D721Med (cell line): ENCODE results near the gene IMP3.
"Not testable (repeated sequence)": the region's sequence is repeated elsewhere in the genome, so short reads cannot be mapped to it uniquely, and the experiment has no call there.

Source experiments
- DNase-seq: peaks from one replicate; pipeline ENCODE4 v3.0.0; 2011; ENCODE audit warnings: low spot score; ENCODE audit not compliant: insufficient read length
- FAIRE-seq: peaks from 2 replicates; lab custom pipeline; 2011; peaks lifted over from hg19 to GRCh38; lab: Jason Lieb, UNC
- TF ChIP-seq, protein P1 (sequence below): IDR thresholded peaks from 2 replicates; pipeline ENCODE4 v1.5.1; 2012; ENCODE audit warnings: mild to moderate bottlenecking, control low read depth; ENCODE audit not compliant: insufficient read depth; ENCODE audit errors: missing control alignments

IMP3 gene

DNA sequence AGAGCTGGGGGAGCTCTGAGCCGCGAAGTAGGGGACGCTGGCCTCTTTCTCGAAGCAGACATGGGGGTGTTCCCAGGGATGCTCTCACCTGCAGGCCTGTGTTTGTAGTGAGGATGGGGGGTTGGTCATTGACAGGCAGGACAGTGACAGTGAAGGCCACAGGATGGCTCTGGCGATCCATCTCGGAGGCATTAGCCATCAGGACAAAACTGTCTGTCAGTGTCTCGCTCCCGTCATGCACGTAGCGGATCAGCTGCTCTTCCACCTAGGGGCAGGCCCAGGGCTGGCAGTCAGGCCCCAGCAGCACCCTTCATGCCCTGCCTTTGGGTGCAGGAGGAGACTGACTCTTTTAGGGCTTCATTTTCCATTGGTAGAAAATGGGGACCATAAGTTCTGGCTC, 44.6 kb upstream of the IMP3 start:
- no peak for FAIRE-seq

DNA sequence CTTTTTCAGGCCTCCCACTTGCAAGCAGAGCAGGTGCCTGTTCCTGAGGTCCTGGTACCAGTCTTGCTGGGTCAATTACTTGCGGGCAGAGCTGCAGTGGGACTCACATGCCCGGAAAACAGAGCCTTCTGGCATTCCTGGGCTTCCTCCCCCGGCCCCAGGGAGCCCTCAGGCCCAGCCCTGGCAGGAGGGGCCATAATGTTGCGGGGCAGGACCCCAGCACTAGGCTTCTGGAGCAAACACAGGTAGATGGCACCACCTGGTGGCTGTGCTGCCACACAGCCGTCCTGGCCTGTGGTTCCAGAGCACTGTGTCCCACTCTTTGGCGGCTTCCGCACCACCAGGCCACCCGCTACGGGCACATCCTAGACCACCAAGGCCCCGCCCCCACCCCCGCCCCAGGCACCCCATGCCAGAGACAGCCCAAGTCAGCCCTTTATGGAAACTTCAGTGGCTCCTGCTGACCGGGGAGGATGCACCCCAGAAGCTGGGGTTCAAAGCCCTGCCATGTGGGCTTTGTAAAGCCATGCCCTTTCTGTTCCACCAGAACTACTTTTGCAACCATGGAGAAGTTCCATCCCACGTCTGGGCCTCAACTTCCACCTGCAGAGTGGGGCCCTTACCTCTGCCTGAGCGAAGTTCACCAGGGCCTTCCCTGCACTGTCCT, 43.8 kb upstream of the IMP3 start:
- DNase-seq = peak; percentile 90
- FAIRE-seq = not testable (repeated sequence)
- TF ChIP-seq, protein P1, sequence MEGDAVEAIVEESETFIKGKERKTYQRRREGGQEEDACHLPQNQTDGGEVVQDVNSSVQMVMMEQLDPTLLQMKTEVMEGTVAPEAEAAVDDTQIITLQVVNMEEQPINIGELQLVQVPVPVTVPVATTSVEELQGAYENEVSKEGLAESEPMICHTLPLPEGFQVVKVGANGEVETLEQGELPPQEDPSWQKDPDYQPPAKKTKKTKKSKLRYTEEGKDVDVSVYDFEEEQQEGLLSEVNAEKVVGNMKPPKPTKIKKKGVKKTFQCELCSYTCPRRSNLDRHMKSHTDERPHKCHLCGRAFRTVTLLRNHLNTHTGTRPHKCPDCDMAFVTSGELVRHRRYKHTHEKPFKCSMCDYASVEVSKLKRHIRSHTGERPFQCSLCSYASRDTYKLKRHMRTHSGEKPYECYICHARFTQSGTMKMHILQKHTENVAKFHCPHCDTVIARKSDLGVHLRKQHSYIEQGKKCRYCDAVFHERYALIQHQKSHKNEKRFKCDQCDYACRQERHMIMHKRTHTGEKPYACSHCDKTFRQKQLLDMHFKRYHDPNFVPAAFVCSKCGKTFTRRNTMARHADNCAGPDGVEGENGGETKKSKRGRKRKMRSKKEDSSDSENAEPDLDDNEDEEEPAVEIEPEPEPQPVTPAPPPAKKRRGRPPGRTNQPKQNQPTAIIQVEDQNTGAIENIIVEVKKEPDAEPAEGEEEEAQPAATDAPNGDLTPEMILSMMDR = peak; percentile 66

More for the DNA sequence above, 44.6 kb upstream of the IMP3 start:
- DNase-seq = no peak
- TF ChIP-seq, protein P1 = no peak

DNA sequence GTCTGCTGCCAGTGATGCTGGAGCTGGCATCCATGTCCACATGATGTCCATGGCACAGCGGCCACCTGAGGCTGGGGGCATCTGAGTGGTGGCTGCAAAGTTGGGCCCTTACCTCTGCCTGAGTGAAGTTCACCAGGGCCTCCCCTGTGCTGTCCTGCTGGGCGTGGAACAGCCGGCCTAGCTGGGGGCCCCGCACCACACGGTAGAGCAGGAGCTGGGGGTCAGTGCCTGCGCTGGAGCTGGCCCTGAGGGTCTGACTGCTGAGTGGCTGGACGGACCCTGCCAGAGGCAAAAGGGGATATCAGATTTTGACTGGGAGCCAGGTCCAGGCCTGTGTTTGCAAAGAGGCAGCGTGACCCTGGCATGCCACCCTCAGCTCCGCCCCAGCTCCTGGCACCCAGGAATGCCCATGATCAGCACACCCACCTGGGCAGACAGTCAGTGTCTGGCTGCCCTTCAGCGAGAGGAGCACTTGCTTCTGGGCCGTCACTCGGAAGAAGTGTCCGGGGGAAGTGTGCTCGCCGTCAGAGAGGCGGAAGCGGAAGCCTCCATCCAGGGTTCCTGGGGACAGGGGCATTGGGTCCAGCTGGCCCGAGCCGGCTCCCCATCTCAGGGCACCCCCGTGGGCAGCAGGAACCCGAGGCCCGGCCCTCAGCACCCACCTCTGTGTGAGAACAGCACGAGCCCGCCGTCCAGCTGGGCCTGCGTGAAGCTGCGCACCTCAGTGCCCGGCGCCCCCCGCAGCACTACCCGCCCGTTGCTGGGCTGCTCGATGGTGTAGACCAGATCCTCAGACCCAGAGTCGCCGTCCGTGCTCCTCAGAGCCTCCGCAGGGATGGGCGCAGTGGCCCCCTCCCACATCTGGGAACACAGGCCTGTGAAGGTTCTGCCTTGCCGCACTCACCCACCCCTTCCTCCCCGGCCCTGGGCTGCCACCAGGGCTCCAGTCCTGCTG, 42.4 kb upstream of the IMP3 start:
- TF ChIP-seq, protein P1 = no peak
- FAIRE-seq (no peak), DNase-seq (no peak)

DNA sequence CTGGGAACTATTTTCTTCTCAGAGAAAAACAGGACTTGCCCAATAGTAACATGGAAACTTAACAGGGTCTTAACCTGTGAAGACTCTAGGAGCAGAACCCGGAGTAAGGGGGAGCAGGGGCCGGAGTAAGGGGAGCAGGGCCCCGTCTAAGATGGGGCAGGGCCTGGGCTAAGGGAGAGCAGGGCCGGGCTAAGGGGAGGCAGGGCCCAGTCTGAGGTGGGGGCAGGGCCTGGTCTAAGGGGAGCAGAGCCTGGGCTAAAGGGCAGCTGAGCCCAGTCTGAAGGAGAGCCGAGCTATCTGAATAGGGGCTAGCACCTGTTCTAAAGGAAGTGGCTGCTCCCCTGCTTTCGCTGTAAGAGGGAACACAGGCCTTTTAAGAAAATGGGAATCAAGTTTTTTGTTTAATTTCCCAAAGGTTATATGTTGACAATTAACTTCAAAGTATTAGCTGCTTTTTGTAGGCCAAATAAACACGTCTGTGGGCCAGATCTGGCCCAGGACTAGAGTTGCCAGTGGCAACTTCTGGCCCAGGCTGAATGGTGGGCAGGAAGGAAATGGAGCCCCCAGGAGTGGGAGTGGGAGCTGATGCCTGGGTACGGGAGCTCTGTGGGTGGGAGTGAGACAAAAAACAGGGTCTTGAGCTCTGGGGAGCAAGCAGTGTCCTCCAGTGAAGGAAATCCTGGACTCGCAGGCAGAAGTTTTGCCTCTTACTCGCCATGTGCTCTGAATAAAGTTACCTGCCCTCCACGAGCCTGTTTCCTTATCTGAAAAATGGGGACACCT, 40.2 kb upstream of the IMP3 start:
- FAIRE-seq (no peak), DNase-seq (no peak)
- TF ChIP-seq, protein P1 = no peak

DNA sequence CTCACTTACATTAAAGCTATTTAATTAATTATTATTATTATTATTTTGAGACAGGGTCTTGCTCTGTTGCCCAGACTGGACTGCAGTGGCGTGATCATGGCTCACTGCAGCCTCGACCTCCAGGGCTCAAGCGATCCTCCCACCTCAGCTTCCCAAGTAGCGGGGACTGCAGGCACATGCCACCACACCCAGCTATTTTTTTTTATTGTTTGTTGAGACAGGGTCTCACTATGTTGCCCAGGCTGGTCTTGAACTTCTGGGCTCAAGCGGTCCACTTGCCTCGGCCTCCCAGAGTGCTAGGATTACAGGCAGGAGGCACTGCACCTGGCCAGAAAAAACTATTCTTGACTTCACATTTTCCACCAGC, 38.3 kb upstream of the IMP3 start:
- FAIRE-seq, DNase-seq: not testable (repeated sequence)

DNA sequence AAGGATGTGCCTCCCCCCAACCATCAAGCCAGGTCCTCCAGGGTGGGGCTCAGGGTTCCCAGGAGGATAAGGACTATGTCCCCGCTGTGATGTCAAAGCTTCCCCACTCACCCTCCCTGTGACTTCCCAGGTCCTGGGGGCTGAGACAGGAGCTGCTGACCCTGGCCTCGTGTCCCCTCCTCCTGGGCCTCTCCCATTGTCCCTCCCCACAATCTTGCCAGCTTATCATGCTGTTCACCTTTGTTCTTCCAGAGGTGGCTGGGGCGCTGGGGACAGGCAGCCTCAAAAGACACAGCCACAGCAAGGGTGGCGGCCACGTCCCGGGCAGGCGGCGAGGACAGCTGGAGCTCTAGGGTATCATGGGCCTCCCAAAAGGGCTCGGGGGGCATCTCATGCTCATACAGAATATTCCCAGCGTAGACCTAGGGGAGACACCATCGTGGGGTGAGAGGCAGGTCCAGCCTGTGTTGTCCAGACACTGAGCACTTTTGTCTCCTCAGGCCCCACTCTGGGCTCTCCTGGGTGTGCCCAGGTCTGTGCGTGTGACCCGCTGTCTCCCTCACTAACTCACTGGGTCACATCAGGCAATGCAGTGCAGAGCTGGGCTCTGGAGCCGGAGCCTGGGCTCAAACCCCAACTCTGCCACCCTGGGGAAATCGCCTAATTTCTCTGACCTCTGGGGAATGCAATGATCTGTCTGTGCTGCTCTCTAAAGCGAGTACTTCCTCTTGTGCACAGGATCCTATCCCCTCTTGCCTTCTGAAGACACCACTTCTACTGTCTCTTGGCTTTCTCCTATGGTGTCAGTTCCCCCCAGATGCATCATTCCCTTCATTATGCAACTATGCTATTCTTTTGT, 37.7 kb upstream of the IMP3 start:
- DNase-seq (no peak), FAIRE-seq (no peak)
- TF ChIP-seq, protein P1 = no peak
